OCI-LY7 (cell line): Measurements from ENCODE around the gene MRPL19. TPM values are rescaled to one million over a fixed set of nuclear protein-coding genes. Genes with fewer than 3 reads are reported as not detected.

Experiments
- BruUV-seq: library from RNA; stranded (reverse); fragments of 400-500 nt; replicated peaks from 2 replicates; lab custom pipeline; 2021; lab: Mats Ljungman, UMichigan
- CTCF ChIA-PET: fragments of 300-600 bp; sonication (Branson Sonifier 250); formaldehyde crosslinking; loops from one replicate; lab custom pipeline; 2022; ENCODE audit warnings: antibody characterized with exemption; ENCODE audit not compliant: unreplicated experiment; lab: Charles Lee
- POLR2A ChIA-PET: fragments of 300-600 bp; sonication (Branson Sonifier 250); formaldehyde crosslinking; loops from one replicate; lab custom pipeline; 2022; ENCODE audit warnings: antibody characterized with exemption; lab: Charles Lee
- DNase-seq: peaks from one replicate; pipeline ENCODE4 v3.0.0-alpha.2; 2015; ENCODE audit warnings: low spot score
- H2AFZ ChIP-seq: fragments of 200-600 bp; sonication (generic), shearing (Covaris generic); 2 replicates; pipeline ENCODE4 v1.6.1; 2014; ENCODE audit warnings: mild to moderate bottlenecking, antibody characterized with exemption, low read length, moderate library complexity
- H3K27ac ChIP-seq: fragments of 200-600 bp; sonication (generic); 2 replicates; pipeline ENCODE4 v1.5.1; 2014; ENCODE audit warnings: mixed run types, low read depth, mild to moderate bottlenecking, moderate library complexity, low read length, inconsistent platforms; ENCODE audit not compliant: poor library complexity, severe bottlenecking
- H3K36me3 ChIP-seq: fragments of 200-600 bp; sonication (generic); 2 replicates; pipeline ENCODE4 v1.6.1; 2014; ENCODE audit warnings: mild to moderate bottlenecking, antibody characterized with exemption, low read length, moderate library complexity, mixed read lengths; ENCODE audit not compliant: insufficient read depth
- H3K4me1 ChIP-seq: fragments of 200-600 bp; sonication (generic); 2 replicates; pipeline ENCODE4 v1.5.1; 2014; ENCODE audit warnings: mild to moderate bottlenecking, low read length; ENCODE audit not compliant: insufficient read depth, poor library complexity, severe bottlenecking
- H3K4me2 ChIP-seq: fragments of 200-600 bp; sonication (generic); 2 replicates; pipeline ENCODE4 v1.6.1; 2014; ENCODE audit warnings: mild to moderate bottlenecking, low read length
- H3K4me3 ChIP-seq: fragments of 200-600 bp; sonication (generic); 2 replicates; pipeline ENCODE4 v1.5.1; 2014; ENCODE audit warnings: mild to moderate bottlenecking, low read depth, low read length; ENCODE audit not compliant: poor library complexity, severe bottlenecking
- H3K79me2 ChIP-seq: fragments of 200-600 bp; sonication (generic); 2 replicates; pipeline ENCODE4 v1.6.1; 2016; ENCODE audit warnings: low read depth, mild to moderate bottlenecking, low read length, moderate library complexity, mixed read lengths; ENCODE audit not compliant: insufficient read depth
- H3K9me2 ChIP-seq: fragments of 200-600 bp; sonication (generic); 2 replicates; pipeline ENCODE4 v1.6.1; 2016; ENCODE audit warnings: mild to moderate bottlenecking, low read length, mixed read lengths; ENCODE audit not compliant: insufficient read depth
- H3K9me3 ChIP-seq: fragments of 200-600 bp; sonication (generic); 2 replicates; pipeline ENCODE4 v1.6.1; 2014; ENCODE audit warnings: mild to moderate bottlenecking, mixed run types, low read length, mixed read lengths
- H4K20me1 ChIP-seq: fragments of 200-600 bp; sonication (generic); 2 replicates; pipeline ENCODE4 v1.6.1; 2014; ENCODE audit warnings: mild to moderate bottlenecking, antibody characterized with exemption, low read length, moderate library complexity, mixed read lengths; ENCODE audit not compliant: insufficient read depth
- CTCF ChIP-seq: fragments of 200-600 bp; sonication (generic); conservative IDR thresholded peaks from 2 replicates; pipeline ENCODE4 v1.5.1; 2014; ENCODE audit warnings: mild to moderate bottlenecking, antibody characterized with exemption, low read length, moderate library complexity, mixed read lengths
- EZH2phosphoT487 ChIP-seq: fragments of 200-600 bp; sonication (generic); IDR thresholded peaks from 2 replicates; pipeline ENCODE4 v1.6.1; 2018; ENCODE audit warnings: low read depth, borderline replicate concordance, mild to moderate bottlenecking, mixed run types, antibody characterized with exemption, low read length, moderate library complexity, mixed read lengths
- intact Hi-C: fragments of 100-400 bp; cut with micrococcal nuclease; formaldehyde crosslinking; loops from one replicate; pipeline ENCODE4 v1.10.0; 2022; ENCODE audit not compliant: unreplicated experiment
- total RNA-seq, 2 experiments: library from RNA; depleted of rRNA in 1 of 2; stranded (reverse); fragments of >200 nt in 1 of 2; shearing (Covaris generic) in 1 of 2; gene quantifications; 2 replicates each; pipeline ENCODE4 v1.2.3, GENCODE V29; 2014 to 2022

Gene MRPL19
- total RNA-seq, 2 experiments from 2014 or later = 42.6 to 52.7 TPM

DNA sequence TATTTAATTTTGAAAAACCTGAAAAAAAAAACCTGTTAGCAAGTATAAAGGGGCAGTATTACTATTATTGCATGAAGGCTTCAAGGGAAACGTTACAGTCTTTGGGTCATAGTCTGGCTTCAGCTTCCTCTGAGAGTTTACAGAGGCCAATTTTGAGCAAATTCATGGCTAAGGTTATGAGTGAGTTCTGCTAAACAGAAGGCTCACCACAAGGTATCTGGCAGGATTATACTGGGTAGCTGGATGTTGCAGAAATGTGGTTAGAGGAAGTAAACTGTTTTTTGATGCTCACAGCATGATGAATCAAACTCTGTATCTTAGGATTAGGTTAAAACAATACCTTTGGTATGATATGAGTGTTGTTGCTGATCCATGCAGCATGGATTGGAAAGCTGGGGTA, 9.3 kb downstream of the MRPL19 start:
- Histone ChIP-seq H3K27ac (no peak overlapping the region), H3K4me2 (no peak overlapping the region), H3K4me1 (no peaks in the 10 kb centered on the region), H3K36me3 (peaks cover 100% of the 10 kb centered on the region), H4K20me1 (no peaks in the 10 kb centered on the region), H3K9me3 (no peaks in the 10 kb centered on the region), H3K9me2 (no peaks in the 10 kb centered on the region), H3K4me3 (no peak overlapping the region), H2AFZ (no peak overlapping the region), H3K79me2 (peaks cover 4% of the 10 kb centered on the region; the same call in 1 of the 2 replicates)
- TF ChIP-seq CTCF = no peak
- TF ChIP-seq EZH2phosphoT487 = no peak
- no TSS peak for BruUV-seq
- intact Hi-C loops = no loop called here
- POLR2A ChIA-PET = interaction anchor here (1.2 to 2.5 kb wide), 4 partner anchors 8 to 13 kb away, joined by 4 to 12 read pairs (median 7); partner anchors contain the start of gene MRPL19
- DNase-seq = no peak
- CTCF ChIA-PET = no interaction called here

DNA sequence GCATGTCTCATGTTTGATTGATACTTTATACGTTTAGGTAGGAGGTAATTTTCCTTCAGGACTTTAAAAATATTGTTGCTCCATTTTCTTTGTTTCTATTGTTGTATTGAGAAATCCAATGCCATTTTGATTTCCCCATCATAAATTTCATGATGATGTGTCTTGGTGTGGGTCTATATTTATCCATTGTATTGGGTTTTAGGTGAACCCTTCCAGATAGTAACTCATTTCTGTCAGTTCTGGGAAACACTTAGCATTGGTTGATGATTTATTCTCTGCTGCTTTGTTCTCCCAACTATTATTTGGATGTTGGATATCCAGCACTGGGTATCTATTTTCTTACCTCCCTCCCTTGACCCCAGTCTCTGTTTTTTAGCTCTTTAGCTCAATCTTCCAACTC, 10.0 kb downstream of the MRPL19 start:
- POLR2A ChIA-PET = interaction anchor here (1.3 to 2.5 kb wide), 3 partner anchors 9 to 12 kb away, joined by 4 to 12 read pairs (median 6); partner anchors contain the start of gene MRPL19

More for the DNA sequence above, 10.0 kb downstream of the MRPL19 start:
- intact Hi-C loops = no loop called here
- peaks cover 99% of the 10 kb centered on the region for H3K36me3 ChIP-seq
- H3K4me1 ChIP-seq = no peaks in the 10 kb centered on the region
- H3K4me2 ChIP-seq = no peak overlapping the region
- H3K4me3 ChIP-seq = no peak overlapping the region
- no peaks in the 10 kb centered on the region for H3K9me3 ChIP-seq
- peaks cover 4% of the 10 kb centered on the region; the same call in 1 of the 2 replicates for H3K79me2 ChIP-seq
- H2AFZ ChIP-seq = no peak overlapping the region
- H3K27ac ChIP-seq = no peak overlapping the region
- TF ChIP-seq CTCF = no peak
- TF ChIP-seq EZH2phosphoT487 = no peak
- CTCF ChIA-PET = no interaction called here
- H3K9me2 ChIP-seq = no peaks in the 10 kb centered on the region
- DNase-seq = no peak
- no TSS peak for BruUV-seq
- no peaks in the 10 kb centered on the region for H4K20me1 ChIP-seq
